Esophagus squamous epithelium (tissue), 4 donors: ENCODE results near the gene POU3F3.

ENCODE experiments used
- CTCF ChIP-seq, 6 experiments: fragments of 450-650 bp in 4 of 6; fragments of 200-600 bp in 2 of 6; sonication (generic) in 2 of 6; IDR thresholded peaks; one replicate each; pipeline ENCODE4 v1.5.1; 2016 to 2019; ENCODE audit warnings: antibody characterized with exemption in 6 of 6, mild to moderate bottlenecking in 4 of 6, moderate library complexity in 4 of 6
- POLR2A ChIP-seq, 4 donors: fragments of 450-650 bp; IDR thresholded peaks; one replicate each; pipeline ENCODE4 v1.6.1; 2017; ENCODE audit warnings: antibody characterized with exemption in 4 of 4, mild to moderate bottlenecking in 4 of 4, moderate library complexity in 3 of 4

DNA sequence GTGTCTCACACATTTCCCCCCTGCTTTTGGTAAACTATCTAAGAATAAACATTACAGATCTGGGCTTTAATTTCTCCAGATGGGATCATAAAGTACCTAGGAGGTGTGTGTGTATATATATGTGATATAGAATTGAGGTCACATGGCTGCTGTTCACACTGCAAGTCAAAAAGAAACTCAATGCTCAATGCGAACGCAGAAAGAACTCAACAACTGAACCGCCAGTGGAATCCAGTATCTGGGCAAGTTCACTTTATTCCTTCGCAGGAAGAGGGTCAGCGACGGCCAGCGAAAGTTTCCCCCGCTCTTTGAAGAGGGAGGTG lies 17.7 kb downstream of the POU3F3 start:
- TF ChIP-seq CTCF (IDR thresholded peaks at IDR 0.05) (no peak), POLR2A (IDR thresholded peaks at IDR 0.05) (no peak)
